Middle frontal gyrus (tissue), 1 donor: ENCODE data around the gene DHX34.
"Not testable (repeated sequence)": the region's sequence is repeated elsewhere in the genome, so short reads cannot be mapped to it uniquely, and the experiment has no call there.

Experiments
- DNase-seq: peaks from one replicate; pipeline ENCODE4 v3.0.0-alpha.2; 2015; ENCODE audit warnings: low spot score; ENCODE audit errors: extremely low spot score

DHX34 gene, protein sequence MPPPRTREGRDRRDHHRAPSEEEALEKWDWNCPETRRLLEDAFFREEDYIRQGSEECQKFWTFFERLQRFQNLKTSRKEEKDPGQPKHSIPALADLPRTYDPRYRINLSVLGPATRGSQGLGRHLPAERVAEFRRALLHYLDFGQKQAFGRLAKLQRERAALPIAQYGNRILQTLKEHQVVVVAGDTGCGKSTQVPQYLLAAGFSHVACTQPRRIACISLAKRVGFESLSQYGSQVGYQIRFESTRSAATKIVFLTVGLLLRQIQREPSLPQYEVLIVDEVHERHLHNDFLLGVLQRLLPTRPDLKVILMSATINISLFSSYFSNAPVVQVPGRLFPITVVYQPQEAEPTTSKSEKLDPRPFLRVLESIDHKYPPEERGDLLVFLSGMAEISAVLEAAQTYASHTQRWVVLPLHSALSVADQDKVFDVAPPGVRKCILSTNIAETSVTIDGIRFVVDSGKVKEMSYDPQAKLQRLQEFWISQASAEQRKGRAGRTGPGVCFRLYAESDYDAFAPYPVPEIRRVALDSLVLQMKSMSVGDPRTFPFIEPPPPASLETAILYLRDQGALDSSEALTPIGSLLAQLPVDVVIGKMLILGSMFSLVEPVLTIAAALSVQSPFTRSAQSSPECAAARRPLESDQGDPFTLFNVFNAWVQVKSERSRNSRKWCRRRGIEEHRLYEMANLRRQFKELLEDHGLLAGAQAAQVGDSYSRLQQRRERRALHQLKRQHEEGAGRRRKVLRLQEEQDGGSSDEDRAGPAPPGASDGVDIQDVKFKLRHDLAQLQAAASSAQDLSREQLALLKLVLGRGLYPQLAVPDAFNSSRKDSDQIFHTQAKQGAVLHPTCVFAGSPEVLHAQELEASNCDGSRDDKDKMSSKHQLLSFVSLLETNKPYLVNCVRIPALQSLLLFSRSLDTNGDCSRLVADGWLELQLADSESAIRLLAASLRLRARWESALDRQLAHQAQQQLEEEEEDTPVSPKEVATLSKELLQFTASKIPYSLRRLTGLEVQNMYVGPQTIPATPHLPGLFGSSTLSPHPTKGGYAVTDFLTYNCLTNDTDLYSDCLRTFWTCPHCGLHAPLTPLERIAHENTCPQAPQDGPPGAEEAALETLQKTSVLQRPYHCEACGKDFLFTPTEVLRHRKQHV

DNA sequence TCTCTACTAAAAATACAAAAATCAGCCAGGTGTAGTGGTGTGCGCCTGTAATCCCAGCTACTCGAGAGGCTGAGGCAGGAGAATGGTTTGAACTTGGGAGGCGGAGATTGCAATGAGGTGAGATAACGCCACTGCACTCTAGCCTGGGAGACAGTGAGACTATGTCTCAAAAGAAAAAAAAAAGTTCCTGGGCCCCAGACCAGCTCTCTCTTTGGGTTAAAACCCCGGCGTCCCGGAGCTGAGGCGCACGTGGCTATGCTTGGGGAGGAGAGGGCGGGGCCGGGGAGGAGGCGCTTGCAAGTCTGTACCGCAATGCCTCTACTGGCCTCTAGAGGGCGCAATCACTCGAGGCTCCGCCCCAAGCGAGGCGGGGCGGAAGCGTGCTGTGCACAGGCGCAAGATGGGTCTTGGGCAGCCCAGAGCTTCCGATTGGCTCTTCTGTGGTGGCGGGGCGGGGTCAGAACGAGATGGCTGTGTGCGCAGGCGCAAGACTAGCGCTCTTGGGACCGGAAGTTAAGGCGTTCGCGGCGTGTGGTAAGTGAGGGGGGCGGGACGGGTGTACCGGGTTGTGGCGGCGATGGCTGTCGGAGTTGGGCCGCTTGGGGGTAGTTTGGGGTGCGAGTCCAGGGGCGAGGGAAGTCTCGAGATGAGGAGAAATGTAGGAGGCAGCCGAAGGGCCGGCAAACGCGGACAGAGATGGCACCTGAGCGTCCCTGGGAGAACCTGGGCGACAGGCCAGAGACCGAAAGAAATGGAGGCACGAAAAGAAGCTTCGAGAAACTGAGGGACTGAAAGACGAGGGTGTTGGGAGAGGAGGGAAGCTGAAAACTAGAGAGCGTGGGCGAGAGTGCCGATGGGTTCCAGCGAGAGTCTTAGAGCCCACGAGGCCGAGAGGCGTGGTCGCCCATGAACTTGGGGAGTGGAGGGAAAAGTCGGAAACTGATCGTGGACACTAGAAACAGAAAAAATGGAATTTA, at the start of gene DHX34:
TSS of gene DHX34 (plus strand) at position 497 of the 977 bp plus-strand sequence. CDS start 3,716 bp downstream, outside the sequence.
- DNase-seq, result peak; percentile 96

DNA sequence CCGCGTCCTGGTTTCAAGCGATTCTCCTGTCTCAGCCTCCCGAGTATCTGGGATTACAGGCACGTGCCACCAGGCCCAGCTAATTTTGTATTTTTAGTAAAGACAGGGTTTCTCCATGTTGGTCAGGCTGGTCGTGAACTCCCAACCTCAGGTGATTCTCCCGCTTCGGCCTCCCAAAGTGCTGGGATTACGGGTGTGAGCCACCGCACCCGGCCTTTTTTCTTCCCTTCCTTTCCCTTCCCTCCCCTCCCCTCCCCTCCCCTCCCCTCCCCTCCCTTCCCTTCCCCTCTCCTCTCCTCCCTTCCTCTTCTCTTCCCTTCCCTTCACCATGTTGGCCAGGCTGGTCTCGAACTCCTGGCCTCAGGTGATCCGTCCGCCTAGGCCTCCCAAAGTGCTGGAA, 48.2 kb upstream of the DHX34 start:
- DNase-seq, result not testable (repeated sequence)

DNA sequence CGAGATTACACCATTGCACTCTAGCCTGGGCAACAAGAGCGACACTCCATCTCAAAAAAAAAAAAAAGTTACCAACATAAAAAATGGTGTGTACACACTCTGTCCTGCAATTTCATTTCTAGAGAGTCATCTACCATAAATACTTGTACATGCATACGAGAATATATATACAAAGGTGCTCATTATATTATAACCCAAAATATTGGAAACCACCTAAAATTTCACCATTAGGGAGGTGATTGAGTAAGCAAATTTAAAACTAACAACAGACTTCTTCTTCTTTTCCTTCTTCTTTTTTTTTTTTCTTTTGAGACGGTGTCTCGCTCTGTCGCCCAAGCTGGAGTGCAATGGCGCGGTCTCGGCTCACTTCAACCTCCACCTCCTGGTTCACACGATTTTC, 46.9 kb upstream of the DHX34 start:
- no peak for DNase-seq

DNA sequence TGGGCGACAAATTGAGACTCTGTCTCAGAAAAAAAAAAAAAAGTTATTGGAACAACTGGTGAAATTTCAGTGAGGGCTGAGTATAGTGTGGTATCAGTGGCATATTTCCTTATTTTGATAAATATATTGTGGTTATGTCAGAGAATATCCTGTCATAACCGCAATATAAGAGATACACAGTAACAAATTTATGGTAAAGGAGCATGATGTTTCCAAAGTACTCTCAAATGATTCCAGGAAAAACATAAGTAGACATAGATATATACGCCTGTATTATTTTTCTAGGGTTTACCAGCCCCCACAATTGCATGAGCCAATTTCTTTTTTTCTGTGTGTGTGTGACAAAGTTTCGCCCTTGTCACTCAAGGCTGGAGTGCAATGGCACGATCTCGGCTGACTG, 45.1 kb upstream of the DHX34 start:
- no peak for DNase-seq

DNA sequence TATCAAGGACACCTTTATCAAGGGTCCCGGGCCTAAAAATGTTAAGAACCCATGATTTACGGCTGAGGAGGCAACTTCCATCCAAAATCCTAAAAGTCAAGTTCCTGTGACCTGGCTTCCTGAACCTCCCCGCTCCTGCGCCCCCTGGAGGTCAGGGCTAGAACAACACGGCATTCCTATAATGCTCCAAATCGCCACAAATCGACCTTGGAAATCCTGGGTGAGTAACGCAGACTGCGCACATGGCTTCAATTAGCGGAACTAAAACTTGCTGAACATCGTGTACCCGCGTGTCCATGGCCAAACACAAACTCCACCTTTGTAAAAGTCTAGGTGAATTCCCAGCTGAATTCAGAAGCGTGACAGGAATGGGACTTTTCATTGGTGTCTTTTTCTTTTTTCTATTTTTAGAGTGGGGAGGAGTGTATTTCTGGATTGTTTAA, 43.8 kb upstream of the DHX34 start:
- DNase-seq, result no peak

DNA sequence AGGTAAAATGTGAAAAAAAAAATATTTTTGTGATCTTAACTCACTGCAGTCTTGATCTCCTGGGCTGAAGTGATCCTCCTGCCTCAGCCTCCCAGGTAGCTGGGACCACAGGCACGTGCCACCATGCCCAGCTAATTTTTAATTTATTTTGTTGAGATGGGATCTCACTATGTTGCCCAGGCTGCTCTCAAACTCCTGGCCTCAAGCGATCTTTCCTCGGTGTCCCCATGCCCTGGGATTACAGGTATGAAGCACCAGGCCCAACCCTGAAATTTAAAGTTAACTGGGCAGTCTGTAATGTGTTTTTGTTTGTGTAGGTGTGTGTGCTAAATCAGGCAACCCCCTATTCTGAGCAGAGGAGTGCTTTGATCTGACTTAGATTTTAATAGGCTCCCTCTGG, 42.8 kb upstream of the DHX34 start:
- DNase-seq, result no peak

DNA sequence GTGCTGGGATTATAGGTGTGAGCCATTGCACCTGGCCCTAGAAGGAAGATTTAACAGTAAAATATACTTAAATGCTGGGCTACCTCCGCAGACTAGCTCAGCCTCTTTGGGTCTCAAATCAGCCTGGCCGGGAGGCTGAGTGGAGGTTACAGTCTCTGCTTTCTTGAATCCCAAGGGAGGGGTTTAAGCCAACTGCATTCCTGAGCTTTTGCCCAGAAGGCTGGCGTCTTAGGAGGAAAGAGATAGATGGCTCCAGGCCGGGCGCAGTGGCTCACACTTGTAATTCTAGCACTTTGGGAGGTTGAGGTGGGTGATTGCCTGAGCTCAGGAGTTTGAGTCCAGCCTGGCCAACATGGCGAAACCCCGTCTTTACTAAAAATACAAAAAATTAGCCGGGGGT, 40.1 kb upstream of the DHX34 start:
- DNase-seq, result no peak

DNA sequence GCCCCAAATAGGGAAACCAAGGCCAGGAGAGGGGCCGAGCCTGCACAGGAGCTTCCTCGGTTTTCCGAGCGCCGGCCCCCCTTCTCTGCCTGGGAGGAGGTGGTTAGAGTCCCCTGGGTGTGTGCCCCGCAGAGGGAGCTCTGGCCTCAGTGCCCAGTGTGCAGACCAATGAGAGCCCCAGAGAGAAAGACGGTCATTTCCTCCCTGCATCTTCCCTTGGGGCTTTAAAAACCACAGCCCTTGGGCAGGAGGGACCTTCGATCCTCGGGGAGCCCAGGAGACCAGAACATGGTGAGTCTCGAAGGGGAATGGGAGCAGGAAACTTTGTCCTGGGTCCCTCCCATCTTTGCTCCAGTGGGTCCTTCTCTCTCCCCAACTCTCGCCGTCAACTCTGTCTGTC, 39.5 kb upstream of the DHX34 start, which contains the start of gene C5AR1:
TSS of gene C5AR1 (plus strand) at position 254 of the 400 bp plus-strand sequence. CDS start at position 289, 35 bp downstream.
- no peak for DNase-seq

DNA sequence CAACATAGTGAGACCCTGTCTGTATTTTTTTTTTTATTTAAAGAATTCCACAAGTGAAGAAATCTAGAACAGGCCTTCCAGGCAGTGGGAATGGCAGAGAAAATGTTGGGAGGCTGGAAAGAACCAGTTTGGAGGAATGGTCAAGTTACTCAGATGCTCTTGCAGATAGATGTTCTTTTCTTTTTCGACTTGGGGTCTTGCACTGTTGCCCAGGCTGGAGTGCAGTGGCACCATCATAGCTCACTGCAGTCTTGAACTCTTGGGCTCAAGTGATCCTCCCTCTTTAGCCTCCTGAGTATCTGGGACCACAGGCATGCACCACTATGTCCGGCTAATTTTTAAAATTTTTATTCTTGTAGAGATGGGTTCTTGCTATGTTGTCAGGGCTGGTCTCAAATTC, 38.8 kb upstream of the DHX34 start:
- DNase-seq, result no peak

DNA sequence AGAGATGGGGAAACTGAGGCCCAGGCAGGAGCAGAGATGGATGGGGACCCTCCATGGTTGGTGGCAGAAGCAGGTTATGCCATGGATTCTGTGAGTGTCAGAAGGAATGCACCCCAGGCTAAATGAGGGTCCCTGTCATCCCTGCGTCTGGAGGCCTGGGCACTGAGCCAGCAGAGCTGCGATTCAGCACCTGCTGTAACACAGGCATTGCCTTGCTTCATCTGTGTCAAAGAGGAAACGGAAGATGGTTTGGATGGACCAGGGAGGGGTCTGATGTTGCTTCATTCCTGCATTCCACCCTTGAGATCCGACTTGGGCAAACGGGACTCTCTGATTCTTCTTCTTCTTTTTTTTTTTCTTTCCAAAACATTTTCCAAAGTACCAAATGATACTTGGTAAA, 38.3 kb upstream of the DHX34 start:
- DNase-seq, result no peak

DNA sequence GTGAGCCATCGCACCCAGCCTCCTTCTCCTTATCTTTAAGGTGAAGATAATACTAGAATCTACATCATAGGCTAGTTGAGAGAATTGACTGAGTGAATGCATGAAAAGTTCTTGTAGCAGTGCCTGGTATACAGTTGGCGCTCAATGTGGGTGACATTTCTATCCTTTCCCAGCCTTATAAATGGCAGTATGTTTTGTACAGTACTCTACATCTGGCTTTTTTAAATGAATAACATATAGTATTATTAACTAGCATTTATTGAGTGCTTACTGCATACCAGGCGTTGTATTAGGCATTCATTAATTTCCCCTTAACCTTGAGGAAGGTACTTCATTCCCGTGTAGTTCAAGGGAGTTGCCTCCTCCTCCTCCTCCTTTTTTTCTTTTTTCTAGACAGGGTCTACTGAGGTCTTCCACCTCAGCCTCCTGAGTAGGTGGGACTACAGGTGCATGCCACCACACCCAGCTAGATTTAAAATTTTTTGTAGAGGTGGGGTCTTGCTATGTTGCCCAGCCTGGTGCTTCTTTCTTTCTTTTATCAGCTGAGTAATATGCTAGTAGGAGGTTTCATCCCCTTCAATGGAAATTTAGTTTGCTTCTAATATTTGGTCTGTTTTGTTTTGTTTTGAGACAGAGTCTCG, 36.6 kb upstream of the DHX34 start:
- no peak for DNase-seq

DNA sequence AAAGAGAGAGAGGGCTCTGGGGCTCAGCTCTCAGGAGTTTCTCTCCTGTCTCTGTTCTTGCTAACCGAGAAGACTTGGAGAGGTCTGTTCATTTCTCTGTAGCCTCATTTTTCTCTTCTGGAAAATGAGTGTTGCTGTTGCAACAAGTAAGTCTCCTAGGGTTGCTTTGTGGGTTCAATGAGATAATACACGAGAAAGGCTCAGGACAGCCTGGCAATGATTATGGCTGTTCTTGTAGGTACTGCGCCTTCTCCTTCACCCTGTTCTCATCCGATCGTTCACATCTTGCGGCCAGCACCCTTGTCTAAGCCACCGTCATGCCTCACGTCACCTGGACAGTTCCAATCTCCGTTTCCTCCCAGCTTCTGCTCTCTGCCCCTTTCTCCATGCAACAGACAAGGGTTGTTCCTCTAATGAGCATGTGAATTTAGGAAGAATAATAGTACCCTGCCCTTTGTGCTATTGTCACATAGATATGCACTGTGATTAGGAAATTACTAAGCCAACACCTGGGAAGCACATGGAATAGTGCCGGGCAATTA, 35.3 kb upstream of the DHX34 start:
- no peak for DNase-seq

DNA sequence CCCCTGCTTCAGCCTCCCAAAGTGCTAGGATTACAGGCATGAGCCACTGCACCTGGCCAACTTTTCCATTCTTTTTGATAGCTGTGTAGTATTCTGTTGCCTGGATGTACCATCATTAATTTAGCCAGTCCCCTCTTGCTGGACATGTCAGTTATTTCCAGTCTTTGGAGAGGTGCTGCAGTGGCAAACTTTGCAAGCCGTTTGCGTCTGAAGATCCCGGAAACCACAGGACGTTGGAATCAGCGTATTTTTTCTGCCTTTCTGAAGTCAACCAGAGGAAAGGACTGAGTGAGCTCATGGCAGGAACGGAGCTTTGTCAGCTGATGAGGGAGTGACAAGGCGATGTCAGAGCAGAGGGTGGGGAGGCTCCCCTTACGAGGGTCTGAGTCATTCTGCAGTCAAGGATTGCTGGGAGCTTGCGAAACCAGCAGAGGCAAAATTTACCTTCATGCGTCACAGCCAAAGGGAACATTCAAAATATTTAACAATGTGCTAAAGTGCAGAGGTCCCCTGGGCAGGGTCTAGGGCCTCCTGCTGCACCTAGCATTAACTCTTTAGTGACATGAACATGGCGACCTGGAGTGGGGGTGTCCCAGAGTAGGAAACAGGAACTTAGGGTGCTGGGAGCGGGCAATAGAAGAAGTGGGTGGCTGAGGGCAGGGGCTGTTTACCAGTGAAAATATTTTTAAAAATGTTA, 33.8 kb upstream of the DHX34 start:
- no peak for DNase-seq

DNA sequence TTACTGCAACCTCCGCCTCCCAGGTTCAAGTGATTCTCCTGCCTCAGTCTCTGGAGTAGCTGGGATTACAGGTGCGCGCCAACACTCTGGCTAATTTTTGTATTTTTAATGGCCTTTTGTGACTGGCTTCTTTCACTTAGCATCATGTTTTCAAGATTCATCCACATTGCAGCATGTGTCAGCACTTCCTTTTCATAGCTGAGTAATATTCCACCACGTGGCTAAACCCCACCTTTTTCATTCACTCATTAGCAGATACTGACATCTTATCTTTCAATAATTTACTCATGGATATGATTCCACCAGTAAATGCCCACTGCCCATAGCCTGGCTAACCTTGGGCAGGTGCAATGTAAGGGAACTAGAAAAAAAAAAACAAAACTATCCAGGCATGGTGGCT, 32.6 kb upstream of the DHX34 start:
- DNase-seq, result no peak

DNA sequence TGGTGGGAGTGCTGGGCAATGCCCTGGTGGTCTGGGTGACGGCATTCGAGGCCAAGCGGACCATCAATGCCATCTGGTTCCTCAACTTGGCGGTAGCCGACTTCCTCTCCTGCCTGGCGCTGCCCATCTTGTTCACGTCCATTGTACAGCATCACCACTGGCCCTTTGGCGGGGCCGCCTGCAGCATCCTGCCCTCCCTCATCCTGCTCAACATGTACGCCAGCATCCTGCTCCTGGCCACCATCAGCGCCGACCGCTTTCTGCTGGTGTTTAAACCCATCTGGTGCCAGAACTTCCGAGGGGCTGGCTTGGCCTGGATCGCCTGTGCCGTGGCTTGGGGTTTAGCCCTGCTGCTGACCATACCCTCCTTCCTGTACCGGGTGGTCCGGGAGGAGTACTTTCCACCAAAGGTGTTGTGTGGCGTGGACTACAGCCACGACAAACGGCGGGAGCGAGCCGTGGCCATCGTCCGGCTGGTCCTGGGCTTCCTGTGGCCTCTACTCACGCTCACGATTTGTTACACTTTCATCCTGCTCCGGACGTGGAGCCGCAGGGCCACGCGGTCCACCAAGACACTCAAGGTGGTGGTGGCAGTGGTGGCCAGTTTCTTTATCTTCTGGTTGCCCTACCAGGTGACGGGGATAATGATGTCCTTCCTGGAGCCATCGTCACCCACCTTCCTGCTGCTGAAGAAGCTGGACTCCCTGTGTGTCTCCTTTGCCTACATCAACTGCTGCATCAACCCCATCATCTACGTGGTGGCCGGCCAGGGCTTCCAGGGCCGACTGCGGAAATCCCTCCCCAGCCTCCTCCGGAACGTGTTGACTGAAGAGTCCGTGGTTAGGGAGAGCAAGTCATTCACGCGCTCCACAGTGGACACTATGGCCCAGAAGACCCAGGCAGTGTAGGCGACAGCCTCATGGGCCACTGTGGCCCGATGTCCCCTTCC, 28.9 kb upstream of the DHX34 start:
- no peak for DNase-seq

DNA sequence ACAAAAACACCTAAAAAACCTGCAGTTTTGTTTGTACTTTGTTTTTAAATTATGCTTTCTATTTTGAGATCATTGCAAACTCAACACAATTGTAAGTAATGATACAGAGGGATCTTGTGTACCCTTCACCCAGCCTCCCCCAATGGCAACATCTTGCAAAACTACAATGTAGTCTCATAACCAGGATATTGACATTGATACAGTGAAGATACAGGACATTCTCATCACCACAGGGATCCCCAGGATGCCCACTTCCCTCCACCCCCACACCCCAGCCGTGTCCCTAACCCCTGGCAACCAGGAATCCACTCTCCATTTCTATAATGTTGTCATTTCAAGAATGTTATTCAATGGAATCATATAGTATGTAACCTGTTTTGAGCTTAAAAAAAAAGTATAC, 27.5 kb upstream of the DHX34 start:
- no peak for DNase-seq

DNA sequence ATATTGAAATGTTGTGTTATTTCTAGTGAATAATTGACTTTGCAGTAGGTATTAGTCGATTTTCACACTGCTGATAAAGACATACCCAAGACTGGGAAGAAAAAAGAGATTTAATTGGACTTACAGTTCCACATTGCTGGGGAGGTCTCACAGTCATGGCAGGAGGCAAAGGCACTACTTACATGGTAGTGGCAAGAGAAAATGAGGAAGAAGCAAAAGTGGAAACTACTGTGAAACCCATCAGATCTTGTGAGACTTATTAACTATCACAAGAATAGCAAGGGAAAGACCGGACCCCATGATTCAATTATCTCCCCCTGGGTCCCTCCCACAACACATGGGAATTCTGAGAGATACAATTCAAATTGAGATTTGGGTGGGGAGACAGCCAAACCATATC, 27.1 kb upstream of the DHX34 start:
- no peak for DNase-seq

DNA sequence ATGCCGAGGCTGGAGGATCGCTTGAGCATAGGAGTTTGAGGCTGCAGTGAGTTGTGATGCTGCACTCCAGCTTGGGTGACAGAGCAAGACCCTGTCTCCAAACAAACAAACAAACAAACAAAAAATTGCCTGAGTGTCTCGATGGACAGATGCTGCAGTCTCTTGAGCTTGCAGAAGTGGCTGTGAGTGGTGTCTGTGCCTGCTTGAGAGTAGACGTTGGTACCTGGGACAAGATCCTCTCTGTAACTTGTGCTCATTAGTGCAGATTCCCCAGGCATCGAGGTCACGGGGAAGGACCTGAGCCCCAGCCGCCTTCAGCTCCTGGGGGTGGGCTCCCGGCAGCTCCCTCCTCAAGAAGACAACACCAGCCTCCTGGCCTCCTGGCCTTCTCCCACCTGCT, 25.7 kb upstream of the DHX34 start:
- DNase-seq, result no peak
